ENCODE measurements around the gene SYF2. TPM values are rescaled to one million over a fixed set of nuclear protein-coding genes. Genes with fewer than 3 reads are reported as not detected.

SYF2 gene
- total and polyA plus RNA-seq, 2 of the 13 experiments (the other 11 are each of a cell fraction or from before 2014, with no cell fraction given), result 17.8 to 34.1 TPM

DNA sequence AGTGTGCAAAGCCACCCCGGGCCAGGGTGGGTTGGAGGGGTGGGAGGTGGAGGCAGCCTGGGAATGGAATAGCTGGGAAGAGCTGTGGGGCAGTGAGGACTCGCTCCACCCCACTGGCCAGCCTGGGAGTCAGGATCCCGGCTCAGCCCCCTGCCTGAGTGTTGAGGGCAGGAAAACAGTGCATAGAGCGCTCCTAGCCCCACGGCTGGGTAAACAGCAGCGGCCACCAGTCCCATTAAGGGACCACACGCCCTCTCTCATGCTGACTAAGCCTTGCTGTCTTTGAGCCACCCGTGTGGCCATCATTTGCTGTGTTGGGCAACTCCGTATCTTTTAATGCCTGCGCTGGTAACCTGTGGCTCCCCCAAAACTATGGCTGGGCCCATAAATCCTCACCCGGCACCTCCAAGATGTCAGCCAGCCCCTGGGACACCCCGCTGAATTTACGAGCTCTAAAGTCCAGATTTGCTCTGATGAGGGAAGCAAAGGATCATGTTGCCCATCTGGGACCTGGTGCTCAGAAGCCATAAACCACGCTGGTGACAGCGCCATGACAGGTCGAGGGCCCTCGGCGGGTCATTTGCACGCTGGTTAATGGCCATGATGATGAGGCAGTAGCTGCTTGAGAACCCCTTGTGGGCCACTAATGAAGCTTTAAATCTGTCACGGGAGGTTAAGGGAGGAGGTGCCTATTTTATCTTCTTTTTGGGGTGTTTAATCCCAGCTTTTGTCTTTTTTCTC is 34.9 kb downstream of the SYF2 start (continued):
- TF ChIP-seq GLI4 (CRISPR knock-in tag; IDR thresholded peaks at IDR 0.05; ENCODE audit: borderline replicate concordance) (no peak), RNF219 (CRISPR knock-in tag; IDR thresholded peaks at IDR 0.05) (no peak), FOXK1 (CRISPR knock-in tag; IDR thresholded peaks at IDR 0.05; ENCODE audit: borderline replicate concordance, low read depth) (peak; percentile 33; the same call in 1 of the 2 replicates), ZNF3 (CRISPR knock-in tag; IDR thresholded peaks at IDR 0.05) (no peak), FOXA3 (CRISPR knock-in tag; IDR thresholded peaks at IDR 0.05) (peak; percentile 88), ZNF235 (CRISPR knock-in tag; IDR thresholded peaks at IDR 0.05; ENCODE audit: borderline replicate concordance) (no peak), ZNF337 (CRISPR knock-in tag; IDR thresholded peaks at IDR 0.05; ENCODE audit: borderline replicate concordance, low read depth) (no peak), ZNF10 (CRISPR knock-in tag; IDR thresholded peaks at IDR 0.05; ENCODE audit: borderline replicate concordance, low read depth) (no peak), ARNT (IDR thresholded peaks at IDR 0.05) (no peak), ZNF724P (CRISPR knock-in tag; IDR thresholded peaks at IDR 0.05; ENCODE audit: borderline replicate concordance) (peak; percentile 60; the same call in 1 of the 2 replicates), FUBP1 (CRISPR knock-in tag; IDR thresholded peaks at IDR 0.05; ENCODE audit: borderline replicate concordance) (no peak), FOXO4 (CRISPR knock-in tag; conservative IDR thresholded peaks at IDR 0.05) (no peak), ZSCAN31 (CRISPR knock-in tag; IDR thresholded peaks at IDR 0.05; ENCODE audit: low read depth) (0 out of 2 replicates have a peak, but pooled peaks have one; percentile 9), RNF2 (conservative IDR thresholded peaks at IDR 0.05; ENCODE audit: low read depth) (no peak), ADNP (CRISPR knock-in tag; IDR thresholded peaks at IDR 0.05) (no peak), NONO (IDR thresholded peaks at IDR 0.05) (no peak), NONO (CRISPR knock-in tag; conservative IDR thresholded peaks at IDR 0.05) (no peak), SRSF1 (optimal IDR thresholded peaks at IDR 0.05; ENCODE audit: low read depth, low read length) (no peak)
- TF ChIP-seq, protein P1, sequence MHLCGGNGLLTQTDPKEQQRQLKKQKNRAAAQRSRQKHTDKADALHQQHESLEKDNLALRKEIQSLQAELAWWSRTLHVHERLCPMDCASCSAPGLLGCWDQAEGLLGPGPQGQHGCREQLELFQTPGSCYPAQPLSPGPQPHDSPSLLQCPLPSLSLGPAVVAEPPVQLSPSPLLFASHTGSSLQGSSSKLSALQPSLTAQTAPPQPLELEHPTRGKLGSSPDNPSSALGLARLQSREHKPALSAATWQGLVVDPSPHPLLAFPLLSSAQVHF (CRISPR knock-in tag; IDR thresholded peaks at IDR 0.05), result no peak
- TF ChIP-seq, protein P2, sequence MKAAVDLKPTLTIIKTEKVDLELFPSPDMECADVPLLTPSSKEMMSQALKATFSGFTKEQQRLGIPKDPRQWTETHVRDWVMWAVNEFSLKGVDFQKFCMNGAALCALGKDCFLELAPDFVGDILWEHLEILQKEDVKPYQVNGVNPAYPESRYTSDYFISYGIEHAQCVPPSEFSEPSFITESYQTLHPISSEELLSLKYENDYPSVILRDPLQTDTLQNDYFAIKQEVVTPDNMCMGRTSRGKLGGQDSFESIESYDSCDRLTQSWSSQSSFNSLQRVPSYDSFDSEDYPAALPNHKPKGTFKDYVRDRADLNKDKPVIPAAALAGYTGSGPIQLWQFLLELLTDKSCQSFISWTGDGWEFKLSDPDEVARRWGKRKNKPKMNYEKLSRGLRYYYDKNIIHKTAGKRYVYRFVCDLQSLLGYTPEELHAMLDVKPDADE (CRISPR knock-in tag; IDR thresholded peaks at IDR 0.05), result no peak

Measured in HepG2 (cell line).